Urothelium cell line (cell line): ENCODE results near the gene NTMT1.

ENCODE experiments used
- DNase-seq: peaks from one replicate; pipeline ENCODE4 v3.0.0; 2011; ENCODE audit warnings: low spot score, mixed read lengths
- FAIRE-seq: peaks from 2 replicates; lab custom pipeline; 2011; peaks lifted over from hg19 to GRCh38; lab: Jason Lieb, UNC

The NTMT1 gene

DNA sequence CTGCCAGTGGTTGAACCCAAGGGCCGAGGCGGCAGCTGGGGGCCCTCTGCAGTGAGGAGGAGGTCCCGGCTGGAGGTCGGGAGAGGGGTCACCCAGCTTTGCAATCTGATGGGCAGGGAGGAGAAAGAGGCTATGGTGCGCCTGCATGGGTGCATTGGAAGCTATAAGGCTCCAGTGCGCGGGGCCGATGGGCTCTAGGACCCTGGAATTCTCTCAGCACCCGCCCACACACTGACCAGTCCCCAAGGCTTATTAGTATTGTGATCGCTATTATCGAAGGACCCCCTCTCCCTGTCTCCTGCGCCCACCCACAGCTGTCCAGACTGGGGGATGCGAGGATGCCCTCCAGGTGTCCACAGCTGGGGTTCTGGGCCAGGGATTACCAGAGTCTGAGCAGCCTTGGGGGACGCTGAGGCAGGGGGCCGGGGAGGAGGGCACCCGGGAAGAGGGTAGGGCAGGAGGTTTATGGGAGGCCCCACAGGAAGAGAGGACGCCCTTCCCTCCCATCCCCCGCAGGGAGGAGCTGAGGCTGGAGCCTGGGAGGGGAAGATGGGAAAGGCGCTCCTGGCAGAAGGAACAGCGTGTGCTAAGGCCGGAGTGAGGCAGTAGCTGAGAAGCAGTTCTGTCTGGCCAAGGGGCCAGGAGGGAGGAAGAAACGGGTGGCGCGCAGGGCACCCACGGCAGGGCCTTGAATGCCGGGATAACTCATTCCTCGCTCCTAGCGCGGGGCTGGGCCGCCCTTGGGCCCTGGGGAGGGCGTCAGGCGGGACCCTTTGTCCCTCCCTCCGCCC, 29.2 kb upstream of the NTMT1 start:
- FAIRE-seq (no peak), DNase-seq (peak; percentile 79)

DNA sequence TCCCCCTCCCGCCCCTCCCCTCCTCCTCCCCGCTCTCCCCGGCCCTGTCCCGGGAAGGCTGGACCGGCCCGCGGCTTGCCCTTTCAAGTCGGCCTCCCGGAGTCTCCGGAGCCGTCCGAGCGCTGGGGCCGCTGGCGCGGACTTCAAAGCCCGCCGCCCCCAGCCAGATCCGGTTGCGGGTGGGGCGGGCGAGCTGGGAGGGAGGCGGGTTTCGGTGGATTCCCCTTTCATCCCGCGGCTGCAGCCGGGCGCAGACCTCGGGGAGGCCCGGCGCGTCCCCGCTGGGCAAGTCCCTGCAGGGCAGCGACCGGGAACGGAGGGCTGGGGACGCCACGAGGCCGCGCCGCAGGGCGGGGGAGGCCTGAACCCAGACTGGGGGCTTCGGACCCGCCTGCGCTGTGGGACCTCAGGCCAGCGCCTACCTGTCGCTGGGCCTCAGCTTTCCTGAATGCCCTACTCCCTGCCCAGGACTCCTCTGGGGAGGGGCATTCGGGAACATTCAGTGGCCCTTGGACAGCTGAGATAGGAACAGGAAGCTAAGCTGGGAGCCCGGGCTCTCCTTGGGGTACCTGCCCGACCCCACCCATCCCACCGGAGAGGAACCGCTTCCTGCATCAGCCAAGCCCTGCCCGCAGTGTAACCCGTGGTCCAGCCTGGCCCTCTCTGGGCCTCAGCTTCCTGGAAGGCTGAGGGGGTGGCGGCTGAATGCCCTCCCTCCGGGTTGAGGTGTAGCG, 28.4 kb upstream of the NTMT1 start:
- FAIRE-seq: no peak
- peak; percentile 65 for DNase-seq

DNA sequence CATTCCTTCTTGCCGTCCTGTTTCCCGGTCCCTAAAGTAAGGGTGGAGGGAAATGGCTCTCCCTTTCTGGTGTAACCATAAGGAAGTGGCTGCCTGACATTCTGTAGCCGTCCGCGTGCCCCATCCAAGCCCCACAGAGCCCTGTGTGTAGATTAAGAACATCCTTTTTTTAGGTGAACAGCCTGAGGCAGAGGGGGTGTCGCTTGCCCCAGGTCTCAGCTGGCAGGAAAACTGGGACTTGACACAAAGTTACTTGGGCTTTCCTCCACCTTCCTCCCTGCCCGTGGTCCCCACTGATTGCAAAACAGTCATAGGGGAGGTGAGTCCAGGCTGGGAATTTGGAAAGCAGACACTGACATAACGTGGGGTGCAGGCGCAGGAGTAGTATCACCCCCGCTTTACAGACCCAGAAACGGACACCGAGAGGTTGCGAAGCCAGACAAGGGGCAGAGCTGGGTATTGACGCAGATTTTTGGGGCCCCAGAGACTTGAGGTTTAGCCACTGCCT, 27.8 kb upstream of the NTMT1 start:
- DNase-seq: no peak
- FAIRE-seq: no peak

DNA sequence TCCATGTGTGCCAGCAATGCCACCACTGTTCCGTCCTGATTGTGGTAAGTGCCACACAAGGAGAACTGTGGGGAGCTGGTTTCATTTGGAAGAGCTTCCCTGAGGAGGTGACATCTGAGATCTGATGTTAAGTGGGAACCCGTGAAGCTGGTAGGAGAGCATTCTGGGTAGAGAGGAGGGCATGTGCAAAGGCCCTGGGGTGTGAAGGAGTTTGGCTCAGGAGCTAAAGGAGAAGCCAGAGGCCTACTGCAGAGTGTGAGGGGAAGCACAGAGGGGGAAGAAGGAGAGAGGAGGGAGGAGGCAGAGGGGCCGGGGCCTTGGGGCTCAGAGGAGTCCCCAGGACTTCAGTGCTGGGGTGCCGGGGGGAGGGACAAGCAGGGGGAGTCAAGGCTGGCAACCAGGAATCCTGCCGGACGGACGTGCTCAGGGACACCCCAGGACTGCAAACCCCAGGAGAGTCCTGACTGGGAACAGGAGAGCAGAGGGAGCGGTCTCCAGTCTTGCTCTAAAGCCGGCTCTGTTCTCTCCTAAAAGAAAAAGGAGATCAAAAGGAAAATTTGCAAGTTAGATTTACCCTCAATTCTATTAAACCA, 24.8 kb upstream of the NTMT1 start:
- FAIRE-seq (no peak), DNase-seq (no peak)

DNA sequence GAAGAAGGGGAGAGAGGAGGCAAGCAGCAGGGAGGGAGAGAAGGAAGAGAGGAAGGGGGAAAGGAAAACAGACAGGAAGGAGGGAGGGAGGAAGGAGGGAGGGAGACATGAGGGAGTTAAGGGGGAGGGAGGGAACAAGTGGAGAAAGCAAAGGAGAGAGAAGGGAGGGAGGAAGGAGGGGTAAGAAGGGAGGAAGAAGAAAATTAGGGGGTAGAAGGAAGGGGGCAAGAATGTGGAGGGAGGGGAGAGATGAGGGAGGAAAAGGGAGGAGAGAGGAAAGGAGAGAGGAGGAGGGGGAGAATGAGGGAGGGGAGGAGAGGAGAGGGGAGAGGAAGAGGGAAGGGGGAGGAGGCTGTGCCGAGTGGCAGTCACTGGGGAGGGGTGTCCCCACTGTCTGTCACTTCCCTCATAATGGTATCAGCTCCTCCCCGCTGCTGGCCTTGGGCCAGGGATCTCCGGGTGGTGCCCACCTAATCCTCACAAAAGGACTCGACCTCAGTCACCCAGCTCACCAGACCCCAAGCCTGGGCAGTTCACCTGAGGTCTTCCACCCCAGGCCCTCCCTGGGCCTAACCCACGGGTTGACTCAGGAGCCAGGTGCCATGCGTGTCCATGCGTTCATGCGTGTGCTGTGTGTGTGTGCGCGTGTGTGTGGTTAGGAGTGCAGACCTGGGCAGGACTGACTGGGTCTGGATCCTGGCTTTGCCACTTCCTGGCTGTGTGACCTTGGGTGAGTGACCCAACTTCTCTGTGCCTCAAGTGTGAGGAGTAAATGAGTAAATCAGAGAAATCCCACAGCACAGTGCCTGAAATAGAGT, 23.2 kb upstream of the NTMT1 start:
- FAIRE-seq: no peak

DNA sequence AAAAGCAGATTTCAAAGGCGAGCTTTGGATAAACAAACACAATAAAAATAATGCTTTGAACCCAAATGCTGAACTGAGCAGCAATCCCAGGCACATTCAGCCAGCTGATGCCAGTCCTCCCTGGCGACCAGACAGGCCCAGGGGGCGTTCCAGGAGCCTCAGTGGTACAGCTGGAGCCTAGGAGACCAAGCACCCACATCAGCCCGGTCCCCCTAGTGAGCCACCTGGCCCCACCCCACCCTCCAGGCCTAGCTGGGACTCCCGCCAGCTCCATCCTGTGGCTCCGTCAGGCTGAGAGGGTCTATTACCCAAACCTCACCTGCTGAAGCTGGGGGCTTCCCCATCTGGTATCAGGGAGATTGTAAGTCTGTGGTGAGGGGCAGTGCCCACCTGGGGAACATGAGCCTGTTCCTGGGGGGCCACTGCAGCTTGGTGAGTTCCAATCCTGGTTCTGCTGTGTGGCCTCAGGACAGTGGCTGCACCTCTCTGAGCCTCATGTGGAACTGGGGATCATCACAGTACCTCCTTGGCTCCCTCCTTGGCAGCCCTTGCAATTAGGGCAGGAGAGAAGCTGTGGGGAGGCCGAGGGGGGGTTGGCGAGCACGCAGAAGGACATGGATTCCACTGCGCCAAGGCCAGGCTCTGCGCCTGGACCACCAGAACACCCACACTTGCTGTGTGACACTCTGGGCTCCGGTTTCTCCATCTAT, 21.8 kb upstream of the NTMT1 start:
- FAIRE-seq (no peak), DNase-seq (no peak)

More for the DNA sequence above, 23.2 kb upstream of the NTMT1 start:
- no peak for DNase-seq

DNA sequence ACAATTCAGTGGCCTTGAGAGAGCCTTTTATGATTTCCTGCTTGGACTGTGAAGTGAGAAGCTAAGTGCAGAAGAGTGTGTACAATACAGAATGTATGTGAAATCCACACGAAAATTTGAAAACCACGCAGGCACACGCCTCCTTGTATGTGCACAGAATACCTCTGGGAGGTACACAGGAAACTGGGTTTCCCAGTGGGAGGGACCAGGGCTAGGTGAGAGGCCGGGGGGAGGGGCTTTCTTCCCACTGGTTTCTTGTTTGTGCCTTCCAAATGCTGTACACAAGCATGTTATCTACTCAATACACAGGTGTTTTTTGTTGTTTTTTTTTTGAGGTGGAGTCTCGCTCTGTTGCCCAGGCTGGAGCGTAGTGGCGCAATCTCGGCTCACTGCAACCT, 21.2 kb upstream of the NTMT1 start:
- DNase-seq (no peak), FAIRE-seq (no peak)

DNA sequence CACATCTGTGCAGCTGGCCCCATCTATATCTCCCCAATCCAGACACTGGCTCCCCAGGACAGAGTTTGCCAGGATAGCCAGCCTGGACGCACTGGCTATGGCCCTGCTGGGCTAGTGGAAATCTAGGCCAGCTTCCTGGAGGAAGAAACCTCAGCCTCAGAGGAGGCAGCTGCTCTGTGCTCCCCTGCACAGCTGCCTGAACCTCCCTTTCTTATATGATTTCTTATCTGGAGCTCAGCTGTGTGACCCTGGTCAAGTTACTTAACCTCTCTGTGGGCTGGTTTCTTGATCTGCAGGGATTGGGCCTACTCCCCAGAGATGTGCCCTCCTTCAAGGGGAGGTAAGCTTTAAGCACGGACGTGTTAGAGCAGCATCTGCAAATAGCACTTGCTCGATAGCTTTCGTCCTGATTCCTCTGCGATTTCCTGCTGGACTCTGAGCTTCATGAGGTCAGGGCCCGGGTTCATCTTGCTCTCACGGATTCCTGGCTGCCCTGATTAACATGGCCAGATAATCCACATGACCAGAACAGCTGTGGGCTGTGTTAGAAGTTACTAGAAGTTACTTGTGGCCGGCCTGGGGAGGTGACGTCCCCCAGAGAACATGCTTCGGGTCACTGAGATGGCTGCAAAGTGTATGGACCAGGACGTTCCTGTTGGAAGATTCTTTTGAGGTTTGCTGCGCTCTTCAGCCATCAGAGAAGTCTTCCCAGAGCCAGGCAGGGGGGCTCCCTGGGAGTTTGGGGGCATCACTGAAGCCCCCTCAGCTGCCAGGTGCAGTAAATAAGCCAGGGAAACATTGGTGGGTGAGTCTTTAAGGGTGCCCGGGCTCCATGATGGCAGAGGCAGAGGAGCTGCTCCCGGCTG, 19.6 kb upstream of the NTMT1 start:
- FAIRE-seq: no peak
- DNase-seq: no peak

DNA sequence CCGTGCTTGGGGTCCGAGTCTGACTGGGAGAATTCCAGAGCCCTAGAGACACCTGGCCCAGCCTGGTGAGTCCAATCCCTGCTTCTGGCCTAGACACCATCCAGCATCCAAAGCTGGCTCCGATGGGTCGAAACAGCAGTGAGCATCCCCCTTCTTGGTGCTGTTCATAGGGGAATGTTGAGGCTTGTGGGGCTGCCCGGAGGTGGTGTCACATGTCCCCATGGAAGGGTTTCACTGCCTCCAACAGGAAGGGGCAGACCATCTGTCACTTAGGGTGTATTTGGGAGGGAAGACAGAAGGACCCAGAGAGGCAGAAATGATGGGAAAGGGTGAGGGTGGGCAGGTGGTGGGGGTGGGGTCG, 19.0 kb upstream of the NTMT1 start:
- FAIRE-seq: no peak
- no peak for DNase-seq

DNA sequence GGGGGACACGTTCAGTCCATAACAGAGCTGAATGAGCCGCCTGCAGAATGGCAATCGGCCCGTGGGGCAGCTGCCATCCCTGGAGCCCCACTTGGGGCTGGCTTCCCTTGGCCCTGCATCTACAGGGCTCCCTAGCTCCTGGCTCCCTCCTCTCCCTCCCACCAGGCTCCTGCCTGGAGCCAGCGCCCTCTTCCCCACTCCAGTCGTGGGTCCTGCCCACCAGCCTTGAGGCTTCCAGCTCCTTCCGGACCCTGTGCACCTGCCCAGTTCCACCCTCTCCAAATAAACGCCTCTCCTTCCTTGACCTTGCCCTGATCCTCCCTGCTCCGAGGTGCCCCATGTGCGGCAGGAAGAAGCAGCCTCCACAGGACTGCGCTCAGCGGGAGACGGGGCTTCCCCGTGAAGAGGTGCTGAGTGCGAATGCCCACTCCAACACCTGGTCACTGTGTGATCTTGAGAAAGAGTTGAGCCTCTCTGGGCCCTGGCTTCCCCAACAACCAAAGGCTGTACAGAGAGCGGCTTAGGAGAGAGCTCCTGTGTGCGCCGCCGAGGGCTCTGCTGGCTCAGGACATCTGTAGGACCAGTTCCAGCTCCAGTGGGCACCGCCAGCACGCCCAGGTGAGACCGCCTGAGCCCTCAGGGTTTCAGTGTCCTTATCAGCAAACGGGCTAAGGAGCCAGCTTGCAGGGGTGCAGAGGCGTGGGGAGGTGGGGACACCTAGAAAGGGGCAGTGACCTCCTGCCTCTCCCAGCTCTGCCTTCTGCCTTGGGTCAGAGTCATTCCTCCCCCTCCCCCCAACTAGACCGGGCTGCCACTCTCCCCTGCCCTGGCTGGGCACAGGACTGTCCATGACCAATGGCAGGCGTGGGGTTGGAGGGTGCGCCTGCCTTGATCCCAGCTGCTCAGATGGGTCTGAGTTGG, 17.1 kb upstream of the NTMT1 start:
- FAIRE-seq (no peak), DNase-seq (no peak)

DNA sequence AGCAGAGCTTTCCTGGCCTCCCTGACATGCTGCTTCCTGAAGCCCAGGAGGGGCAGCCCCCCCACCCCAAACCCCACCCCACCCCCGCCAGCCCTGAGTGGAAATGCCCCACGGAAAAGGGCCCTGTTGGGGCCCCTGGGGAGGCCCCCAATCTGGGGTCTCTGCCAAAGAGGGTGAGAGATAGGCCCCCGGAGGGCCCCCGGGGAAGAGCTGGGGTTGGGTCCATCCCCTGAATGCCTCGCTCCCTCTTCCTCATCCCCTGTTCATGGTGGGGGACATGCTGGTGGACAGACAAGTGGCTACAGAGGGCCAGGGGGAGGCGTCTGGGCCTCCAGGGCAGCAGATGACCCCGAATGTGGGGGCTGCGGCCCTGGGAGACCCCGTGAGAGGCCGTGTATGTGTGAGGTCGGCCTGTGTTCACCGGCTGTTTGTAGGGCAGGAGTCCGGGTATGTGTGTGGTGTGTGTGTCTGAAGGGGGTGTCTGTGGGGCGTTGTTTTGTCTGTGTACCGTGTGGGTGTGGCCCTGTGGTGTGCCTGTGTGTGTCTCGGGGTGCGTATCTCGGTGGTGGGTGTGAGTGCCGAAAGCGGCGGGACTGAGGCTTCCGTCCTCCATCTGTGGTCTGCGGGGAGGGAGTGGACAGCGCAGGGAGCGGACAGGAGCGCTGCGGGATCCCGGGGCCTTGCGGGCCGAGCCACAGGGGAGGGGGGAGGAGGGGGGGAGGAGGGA, 16.3 kb upstream of the NTMT1 start:
- peak; percentile 54 for DNase-seq

DNA sequence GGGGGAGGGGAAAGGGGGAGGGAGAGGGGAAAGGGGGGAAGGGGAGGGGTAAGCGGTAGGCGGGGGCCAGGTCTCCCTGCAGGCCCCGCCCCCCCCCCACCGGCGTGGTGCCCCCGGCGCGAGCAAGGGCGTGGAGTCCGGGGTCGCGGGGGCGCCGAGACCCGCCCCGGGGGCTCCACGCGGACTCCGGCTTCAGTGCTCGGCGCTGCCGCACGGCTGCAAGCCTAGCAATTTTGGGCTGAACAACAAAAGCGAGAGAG, 15.8 kb upstream of the NTMT1 start:
- DNase-seq (no peak), FAIRE-seq (no peak)

More for the DNA sequence above, 16.3 kb upstream of the NTMT1 start:
- no peak for FAIRE-seq

DNA sequence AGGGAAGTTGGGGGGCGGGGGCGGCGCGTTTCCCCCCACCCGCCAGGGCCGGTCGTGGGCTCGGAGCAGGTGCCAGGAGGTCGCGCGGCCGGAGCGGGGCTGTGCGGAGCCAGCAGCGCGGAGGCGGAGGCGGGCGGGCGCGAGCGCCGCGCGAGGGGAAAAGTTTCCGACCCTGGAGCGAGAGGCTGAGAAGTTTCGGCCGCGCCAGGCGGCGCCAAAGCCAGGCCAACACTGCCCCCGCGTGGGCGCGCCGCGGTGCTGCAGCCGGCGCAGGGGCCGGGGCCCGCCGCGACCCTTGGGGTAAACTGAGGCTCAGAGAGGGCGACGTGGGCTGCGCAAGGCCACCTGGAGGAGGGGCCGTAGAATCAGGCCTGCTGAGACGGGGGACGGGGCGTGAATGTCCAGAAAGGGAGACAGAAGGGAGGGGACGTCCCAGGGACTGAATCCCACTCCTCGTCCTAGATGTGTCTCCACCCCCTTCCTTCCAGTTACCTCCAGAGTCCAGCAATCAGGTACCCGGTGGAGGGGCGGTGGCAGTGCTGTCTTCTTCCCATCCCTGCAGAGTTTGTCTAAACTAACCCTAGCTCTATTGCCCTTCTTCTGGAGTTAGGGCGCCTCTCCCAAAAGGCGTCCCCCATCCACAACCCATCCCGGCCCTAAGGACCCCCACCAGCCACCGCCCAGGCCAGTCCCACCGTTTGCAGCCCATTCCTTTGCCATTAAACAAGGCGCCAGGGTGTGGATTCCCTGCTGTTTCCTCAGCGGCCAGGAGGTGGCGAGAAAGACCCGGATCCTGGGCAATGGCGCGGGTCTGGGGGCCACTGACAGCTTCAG, 15.3 kb upstream of the NTMT1 start:
- DNase-seq: peak; percentile 81
- FAIRE-seq: no peak

DNA sequence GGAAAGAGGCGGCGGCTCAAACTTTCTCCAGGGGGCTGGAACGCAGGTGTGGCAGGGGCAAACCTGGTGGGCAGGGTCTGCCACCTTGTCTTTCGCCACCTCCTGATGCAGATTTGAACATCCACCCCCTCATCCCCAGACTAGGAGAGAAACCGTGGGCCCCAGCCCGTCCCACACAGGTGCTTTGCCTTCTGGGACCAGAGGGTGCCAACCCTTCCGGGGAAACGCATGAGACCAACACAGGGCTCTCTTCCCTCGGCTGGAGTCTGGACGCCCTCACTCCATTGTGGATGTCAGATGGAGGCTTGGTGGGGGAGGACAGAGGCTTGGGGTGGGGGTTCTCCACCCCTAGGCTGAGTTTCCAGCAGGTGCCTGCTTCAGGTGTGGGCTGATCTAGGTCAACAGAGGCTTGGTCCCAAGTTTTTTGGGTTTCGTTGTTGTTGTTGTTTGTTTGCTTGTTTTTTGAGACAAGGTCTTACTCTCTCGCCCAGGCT, 14.6 kb upstream of the NTMT1 start:
- FAIRE-seq: no peak
- DNase-seq: no peak

DNA sequence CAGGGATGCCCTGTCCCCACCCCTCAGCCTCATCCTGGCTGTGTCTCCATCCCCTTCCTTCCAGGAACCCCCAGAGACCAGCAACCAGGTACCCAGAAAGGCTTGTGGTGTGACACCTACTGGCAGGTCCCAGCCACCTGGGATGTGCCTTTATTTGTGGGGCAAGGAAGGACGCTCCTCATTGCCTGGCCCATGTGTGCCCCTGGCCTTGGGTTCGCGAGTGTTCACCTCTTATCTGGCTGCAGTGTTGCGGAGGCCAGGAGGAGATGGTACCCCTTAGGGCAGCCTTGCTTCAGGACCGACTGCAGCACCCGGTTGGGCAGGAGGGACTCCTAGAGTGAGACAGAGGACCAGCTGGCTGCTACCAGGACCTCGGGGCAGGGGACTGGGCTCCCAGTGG, 13.8 kb upstream of the NTMT1 start:
- no peak for DNase-seq
- peak; percentile 40 for FAIRE-seq

DNA sequence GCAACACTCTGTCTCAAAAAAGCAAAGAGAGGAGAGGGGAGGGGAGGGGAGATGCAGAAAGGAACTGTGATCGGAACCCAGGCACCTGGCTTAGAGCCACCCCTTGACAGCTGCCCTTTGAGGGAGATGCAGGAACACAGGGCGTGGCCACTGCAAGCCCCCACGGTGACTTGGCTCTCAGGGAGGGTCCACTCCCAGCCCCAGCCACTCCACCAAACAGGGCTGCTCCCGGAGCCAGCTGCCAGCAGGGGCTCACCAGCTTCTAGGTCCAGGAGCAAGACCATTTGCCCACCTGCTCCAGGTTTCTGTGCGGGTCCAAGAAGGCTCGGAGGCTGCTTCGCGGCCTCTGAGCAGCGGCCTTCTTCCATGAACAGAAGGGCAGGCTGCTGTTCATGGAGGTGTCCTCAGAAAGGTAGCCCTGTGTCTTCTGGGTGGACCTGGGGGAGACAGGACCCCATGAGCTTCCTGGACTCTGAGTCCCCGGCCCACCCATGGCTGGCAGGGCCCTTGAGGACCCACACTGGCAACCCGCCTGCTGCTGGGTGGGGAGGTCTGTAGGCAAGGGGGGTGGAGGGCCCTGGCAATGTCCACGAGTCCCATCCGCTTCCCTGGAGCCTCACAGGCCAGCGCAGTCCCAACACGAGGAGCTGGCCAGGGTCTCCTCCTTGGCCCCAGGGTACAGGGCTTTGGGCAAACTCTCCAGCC, 13.0 kb upstream of the NTMT1 start:
- DNase-seq: no peak
- no peak for FAIRE-seq
